SK-N-MC (cell line): Measurements from ENCODE around the gene NOS3.

Experiments
- EZH2 ChIP-seq: fragments of 200-600 bp; sonication (generic); IDR thresholded peaks from one replicate; pipeline ENCODE4 v1.6.1; 2017; ENCODE audit warnings: antibody characterized with exemption
- FOXP2 ChIP-seq: optimal IDR thresholded peaks from 2 replicates; pipeline ENCODE3; 2011; ENCODE audit warnings: mild to moderate bottlenecking, moderate library complexity; ENCODE audit not compliant: insufficient read depth; ENCODE audit errors: extremely low read length, control extremely low read depth
- POLR2AphosphoS5 ChIP-seq: IDR thresholded peaks from 2 replicates; pipeline ENCODE4 v1.6.1; 2012; ENCODE audit warnings: mild to moderate bottlenecking, low read depth, low read length, borderline replicate concordance

GRCh38 chr7:151057989-151058780 lies 67.4 kb downstream of the NOS3 start:
- TF ChIP-seq EZH2 (no peak), POLR2AphosphoS5 (peak; percentile 54), FOXP2 (peak; percentile 83)
